T47D (cell line): ENCODE results near the gene SNX15.

Source experiments
- DNase-seq, 2 experiments: peaks; one replicate each; pipeline versions ENCODE4 v3.0.0 to v3.0.0-alpha.2; 2011 to 2012; ENCODE audit warnings: low read depth in 1 of 2, low spot score in 1 of 2
- JUND ChIP-seq: IDR thresholded peaks from 2 replicates; pipeline ENCODE4 v1.6.1; 2012; ENCODE audit warnings: low read depth
- in situ Hi-C: cut with HindIII; loops from 2 replicates; pipeline ENCODE4 v1.10.0; 2016; ENCODE audit warnings: low sequenced_read_pairs, low pct_unique_long_range_greater_than_20kb

SNX15 gene

GRCh38 chr11:65026810-65027209 is 429 bp upstream of the SNX15 start:
- TF ChIP-seq JUND = no peak
- in situ Hi-C loops = no loop called here
- no peak for DNase-seq

DNA sequence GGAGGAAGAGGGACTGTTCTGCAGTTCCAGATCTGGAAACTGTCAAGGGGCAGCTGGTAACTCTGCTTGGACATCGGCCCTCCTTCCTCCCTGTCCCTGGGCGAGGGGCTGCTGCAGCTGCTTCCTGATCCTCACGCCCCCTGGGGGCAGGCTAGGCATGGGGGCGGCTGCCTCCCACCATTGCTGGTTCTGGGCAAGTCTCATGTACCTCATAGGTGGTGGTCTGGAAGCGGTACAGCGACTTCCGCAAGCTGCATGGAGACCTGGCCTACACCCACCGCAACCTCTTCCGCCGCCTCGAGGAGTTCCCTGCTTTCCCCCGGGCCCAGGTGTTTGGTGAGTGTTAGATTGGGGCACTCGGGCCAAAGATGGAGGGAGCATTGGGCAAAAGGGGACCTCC is 5.0 kb downstream of the SNX15 start:
- no peak for DNase-seq
- TF ChIP-seq JUND = no peak
- in situ Hi-C loops = no loop called here

DNA sequence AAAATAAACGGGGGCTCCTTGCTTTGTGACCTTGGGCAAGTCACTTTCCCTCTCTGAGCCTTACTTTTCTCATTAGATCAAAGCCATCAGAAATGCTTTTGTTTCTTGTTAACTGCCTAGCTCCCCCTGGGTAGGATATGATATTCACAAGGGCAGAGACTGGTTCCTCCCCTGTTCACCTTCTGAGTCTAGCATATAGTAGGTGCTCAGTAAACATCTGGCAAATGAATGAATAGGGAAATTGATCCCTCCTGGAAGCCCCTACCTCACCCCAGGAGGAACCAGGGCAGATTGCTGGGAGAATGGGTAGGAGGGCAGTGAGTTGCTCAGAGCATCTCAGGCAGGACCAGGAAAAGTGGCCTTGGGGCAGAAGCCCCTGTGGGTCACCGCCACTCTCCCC is 7.2 kb downstream of the SNX15 start:
- DNase-seq = no peak
- TF ChIP-seq JUND = no peak
- in situ Hi-C loops = no loop called here

DNA sequence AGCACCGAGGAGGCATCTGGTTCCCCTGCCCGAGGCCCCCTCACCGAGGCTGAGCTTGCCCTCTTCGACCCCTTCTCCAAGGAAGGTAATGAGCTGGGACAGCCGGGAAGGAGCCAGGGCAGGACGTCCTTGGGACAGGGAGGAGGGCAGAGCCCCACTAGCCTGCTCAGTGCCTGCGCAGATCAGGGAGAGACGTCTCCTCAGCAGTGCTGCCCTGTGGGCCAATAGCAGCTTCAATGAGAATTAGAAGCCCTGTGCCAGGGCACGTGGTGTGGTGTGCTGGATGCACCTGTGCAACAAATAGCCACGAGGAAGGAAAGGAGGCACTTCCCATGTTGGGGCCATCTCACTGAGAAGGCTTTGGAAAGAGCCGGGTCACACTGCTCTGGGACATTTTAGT is 8.3 kb downstream of the SNX15 start:
- in situ Hi-C loops = no loop called here
- no peak for DNase-seq
- TF ChIP-seq JUND = no peak

DNA sequence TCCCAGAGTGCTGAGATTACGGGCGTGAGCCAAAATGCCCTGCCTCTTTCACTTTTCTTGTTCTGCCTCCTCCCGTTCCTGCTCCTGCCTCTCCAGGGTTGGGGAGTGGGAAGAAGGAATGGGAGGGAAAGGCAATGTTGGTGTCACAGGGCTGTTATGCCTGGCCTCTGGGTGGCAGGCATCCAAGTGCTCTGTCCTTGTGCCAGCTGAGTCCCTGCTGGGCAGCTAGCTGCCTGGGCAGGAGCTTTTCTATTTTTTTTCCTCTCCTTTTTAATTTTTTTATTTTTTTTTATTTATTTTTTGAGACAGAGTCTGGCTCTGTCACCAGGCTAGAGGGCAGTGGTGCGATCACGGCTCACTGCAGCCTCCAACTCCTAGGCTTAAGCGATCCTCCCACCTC is 9.7 kb downstream of the SNX15 start:
- in situ Hi-C loops = no loop called here
- TF ChIP-seq JUND = no peak

GRCh38 chr11:65040520-65040846 is 13.2 kb downstream of the SNX15 start:
- no peak for DNase-seq
- TF ChIP-seq JUND = no peak
- in situ Hi-C loops = no loop called here

More for the DNA sequence above, 9.7 kb downstream of the SNX15 start:
- DNase-seq = peak in 1 of 2 experiments; percentile 58

- no peak for TF ChIP-seq JUND
- DNase-seq = peak; percentile 97 to 99
- in situ Hi-C loops = no loop called here
These were observed 13.8 kb downstream of the SNX15 start, which contains the start of gene SAC3D1 for GRCh38 chr11:65040847-65041622. Gene SAC3D1, plus strand, starts transcription at chr11:65041210. Its CDS starts 83 bp downstream, at chr11:65041293.

DNA sequence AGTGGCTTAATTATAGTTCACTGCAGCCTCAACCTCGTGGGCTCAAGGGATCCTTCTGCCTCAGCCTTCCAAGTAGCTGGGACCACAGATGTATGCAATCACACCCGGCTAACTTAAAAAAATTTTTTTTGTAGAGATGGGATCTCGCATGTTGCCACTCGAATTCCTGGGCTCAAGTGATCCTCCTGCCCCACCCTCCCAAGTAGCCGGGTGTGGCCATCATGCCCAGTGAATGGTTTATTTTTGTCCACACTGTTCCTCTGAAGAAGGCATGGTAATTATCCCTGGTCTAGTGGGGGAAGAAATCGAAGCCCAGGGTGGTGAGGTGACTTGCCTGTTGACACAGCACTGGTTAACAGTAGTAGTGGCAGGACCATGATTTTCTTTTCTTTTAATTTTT is 15.7 kb downstream of the SNX15 start:
- no peak for TF ChIP-seq JUND
- DNase-seq = no peak
- in situ Hi-C loops = no loop called here

DNA sequence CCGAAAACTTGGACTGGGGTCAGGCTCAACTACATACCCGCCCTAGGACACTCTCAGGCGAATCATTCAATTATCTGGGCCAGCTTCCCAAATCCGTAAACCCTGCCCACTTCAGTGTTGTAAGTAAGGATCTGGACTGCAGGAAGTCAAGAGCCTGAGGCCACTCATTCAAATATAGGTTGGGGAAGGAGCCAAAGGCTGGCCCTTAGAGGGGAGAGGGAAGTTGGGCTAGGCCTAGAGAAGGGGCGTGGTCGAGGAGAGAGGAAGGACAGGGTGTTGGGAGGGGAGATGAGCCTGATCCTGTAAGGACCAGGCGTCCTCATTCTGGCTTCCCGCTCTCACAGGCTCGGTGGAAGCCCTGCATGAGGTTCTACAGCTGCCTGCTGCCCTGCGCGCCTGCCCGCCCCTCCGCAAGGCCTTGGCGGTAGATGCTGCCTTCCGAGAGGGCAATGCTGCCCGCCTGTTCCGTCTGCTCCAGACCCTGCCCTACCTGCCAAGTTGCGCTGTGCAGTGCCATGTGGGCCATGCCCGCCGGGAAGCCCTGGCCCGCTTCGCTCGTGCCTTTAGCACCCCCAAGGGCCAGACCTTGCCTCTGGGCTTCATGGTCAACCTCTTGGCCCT is 16.8 kb downstream of the SNX15 start:
- TF ChIP-seq JUND = no peak
- in situ Hi-C loops = no loop called here
- DNase-seq = peak in 1 of 2 experiments; percentile 48

DNA sequence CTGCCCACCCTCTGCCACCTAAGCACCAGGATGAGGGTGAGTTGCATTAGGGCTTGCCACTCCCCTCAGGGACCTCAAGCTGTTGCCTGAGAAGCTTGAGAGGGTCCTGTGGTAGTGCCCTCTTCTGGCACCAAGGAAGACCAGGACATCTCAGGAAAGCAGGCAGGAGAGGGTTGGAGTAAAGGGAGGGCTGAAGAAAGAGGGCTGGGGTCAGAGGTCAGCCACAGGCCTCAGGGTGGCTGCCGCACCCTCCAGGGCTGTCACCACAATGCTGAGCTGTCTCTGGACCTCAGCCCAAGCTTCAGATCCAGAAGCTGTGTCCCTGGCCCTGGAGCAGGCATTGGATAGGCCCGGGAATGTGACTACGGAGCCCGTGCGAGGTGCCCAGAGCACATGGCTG is 17.8 kb downstream of the SNX15 start:
- in situ Hi-C loops = no loop called here
- no peak for TF ChIP-seq JUND
- no peak for DNase-seq

DNA sequence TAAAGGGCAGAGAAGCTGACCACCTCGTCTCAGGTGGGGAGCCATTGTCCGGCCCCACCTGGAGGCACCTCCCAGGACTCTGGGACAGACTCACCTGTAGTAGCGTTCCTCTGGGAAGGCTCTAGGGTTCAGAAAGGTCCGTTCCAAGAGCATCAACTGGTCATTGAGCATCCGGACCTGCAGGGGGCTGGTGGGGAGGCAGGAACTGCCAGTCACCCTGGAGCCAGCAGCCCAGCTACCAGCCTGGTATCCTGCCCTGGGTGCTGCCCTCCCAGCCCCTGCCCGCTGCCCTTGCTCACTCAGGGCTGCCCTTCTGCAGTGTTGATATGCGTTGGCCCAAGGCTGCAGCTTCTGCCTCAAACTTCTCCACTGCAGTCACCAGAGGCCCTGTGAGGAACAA is 18.5 kb downstream of the SNX15 start:
- TF ChIP-seq JUND = no peak
- no peak for DNase-seq
- in situ Hi-C loops = no loop called here

DNA sequence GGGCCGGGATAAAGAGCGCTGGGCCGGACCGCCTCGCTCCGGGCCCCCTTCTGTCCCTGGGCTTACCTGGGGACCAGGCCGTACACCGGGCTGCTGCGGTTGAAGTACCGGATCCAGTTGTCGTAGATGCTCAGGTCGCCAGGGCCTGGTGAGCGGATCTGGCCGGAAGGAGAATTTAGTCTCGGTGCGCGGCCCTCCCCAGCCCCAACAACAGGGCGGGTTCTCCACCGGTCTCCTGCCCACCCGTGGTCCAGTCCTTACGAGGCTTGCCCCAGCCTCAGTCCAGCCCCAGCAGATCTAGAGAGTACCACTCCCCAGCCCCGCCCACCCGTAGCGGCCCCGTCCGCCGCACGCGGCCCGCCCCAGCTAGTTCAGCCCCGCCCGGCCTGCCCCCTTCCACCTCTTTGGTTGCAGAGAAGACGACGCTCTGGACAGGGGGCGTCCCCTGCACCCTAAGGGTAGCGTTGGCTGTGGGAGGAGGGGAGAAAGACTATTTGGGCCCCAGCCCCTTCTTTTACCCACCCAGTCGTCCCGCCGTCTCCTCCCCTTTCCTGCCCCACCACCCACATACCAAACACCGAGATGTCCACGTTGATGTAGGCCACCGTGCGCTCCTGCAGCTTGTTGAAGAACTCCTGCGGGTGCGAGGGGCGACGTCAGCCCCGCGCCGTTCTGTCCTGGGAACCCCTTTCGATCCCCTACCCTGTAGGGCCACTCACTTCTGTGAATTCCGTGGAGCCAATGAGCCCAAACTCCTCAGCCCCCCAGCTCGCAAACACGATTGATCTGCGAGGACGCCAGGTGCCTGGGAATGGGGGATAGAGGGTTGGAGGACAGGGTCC is 20.6 kb downstream of the SNX15 start:
- TF ChIP-seq JUND = no peak
- in situ Hi-C loops = no loop called here
- no peak for DNase-seq

DNA sequence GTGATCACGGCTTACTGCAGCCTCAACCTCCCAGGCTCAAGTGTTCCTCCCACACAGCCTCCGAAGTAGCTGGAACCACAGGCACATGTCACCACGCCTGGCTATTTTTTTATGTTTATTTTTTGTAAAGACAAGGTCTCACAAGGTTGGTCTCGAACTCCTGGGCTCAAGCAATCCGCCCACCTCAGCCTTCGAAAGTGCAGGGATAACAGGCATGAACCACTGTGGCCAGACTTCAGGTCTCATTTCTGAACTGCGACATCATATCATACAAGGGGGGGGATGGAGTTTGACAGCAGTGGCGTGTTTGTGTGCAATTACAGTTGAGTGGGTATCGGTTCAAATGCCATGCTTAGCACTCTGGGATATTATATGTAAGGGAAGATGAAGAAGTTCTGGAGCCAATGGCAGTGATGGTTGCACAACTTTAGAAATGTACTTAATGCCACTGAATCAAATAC is 24.2 kb downstream of the SNX15 start:
- no peak for TF ChIP-seq JUND
- in situ Hi-C loops = no loop called here
- DNase-seq = no peak
